Measurements from ENCODE around the gene ULBP3.
"Not testable (repeated sequence)": the region's sequence is repeated elsewhere in the genome, so short reads cannot be mapped to it uniquely, and the experiment has no call there.

Gene ULBP3

DNA sequence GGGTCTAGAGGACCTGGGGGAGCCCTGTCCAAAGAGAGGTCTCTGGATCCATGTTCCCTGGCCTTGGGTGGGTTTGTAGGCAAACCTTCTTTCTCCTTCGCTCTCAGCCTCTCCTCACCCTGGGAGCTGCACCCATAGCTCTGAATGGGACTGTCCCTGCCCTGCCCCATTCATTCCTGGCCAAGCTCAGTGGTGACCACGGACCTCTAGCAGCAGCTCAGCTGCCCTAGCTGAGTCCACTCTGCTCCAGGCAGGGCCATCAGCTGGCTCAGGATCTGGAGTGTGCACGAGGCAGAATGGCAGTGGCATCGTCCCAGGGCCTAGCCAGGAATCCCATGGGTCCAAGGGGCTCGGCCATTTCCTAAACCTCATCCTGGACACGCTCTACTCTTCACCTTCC lies 5.3 kb downstream of the ULBP3 start:
- no peak for DNase-seq (ENCODE audit: extremely low spot score)
- POLR2A ChIA-PET: no interaction called here
- TF ChIP-seq HDGF (IDR thresholded peaks at IDR 0.05; ENCODE audit: borderline replicate concordance): no peak
- CTCF ChIA-PET: interaction anchor here (0.6 kb wide), 1 partner anchor 273 kb away, joined by 3 read pairs; no protein-coding TSS in a partner anchor

DNA sequence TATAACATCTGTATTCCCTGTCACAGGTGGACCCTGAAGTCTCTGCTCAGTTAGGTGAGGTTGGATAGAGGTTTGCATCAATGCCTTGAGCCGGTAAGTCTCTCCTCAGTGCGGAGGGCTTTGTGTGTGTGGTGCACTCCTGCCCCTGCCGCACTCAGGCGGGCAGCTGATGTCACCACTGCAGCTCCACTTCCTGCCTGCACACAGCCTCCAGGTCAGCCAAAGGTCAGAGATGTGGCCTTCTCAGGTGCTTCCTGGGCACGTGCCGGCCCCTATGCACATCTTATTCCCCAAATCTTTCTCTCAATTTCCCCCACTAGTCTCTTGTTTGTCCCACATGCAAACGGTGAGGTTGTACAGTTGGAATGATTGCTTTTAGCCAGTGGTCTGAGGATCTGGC lies 8.9 kb downstream of the ULBP3 start:
- DNase-seq (ENCODE audit: extremely low spot score); POLR2A ChIA-PET; CTCF ChIA-PET: not testable (repeated sequence)

DNA sequence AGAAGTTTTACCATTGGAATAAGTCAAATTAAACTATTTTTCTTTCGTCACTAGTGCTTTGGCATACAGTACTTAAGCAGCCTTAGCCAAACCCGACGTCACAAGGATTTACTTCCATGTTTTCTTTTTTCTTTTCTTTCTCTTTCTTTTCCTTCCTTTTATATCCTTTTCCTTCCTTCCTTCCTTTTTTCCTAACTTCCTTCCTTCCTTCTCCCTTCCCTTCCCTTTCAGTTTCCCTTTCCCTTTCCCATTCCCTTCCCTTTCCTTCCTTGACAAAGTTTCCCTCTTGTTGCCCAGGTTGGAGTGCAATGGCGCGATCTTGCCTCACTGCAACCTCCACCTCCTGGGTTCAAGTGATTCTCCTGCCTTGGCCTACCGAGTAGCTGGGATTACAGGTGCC lies 9.9 kb downstream of the ULBP3 start:
- POLR2A ChIA-PET: no interaction called here
- no peak for DNase-seq (ENCODE audit: extremely low spot score)
- TF ChIP-seq SUZ12 (IDR thresholded peaks at IDR 0.05) (no peak), FOXM1 (IDR thresholded peaks at IDR 0.05; ENCODE audit: borderline replicate concordance) (no peak), NFRKB (IDR thresholded peaks at IDR 0.05) (no peak), FOXA1 (IDR thresholded peaks at IDR 0.05) (no peak), BHLHE40 (IDR thresholded peaks at IDR 0.05; ENCODE audit: borderline replicate concordance) (no peak), FOXK2 (IDR thresholded peaks at IDR 0.05) (no peak)
- CTCF ChIA-PET: no interaction called here

DNA sequence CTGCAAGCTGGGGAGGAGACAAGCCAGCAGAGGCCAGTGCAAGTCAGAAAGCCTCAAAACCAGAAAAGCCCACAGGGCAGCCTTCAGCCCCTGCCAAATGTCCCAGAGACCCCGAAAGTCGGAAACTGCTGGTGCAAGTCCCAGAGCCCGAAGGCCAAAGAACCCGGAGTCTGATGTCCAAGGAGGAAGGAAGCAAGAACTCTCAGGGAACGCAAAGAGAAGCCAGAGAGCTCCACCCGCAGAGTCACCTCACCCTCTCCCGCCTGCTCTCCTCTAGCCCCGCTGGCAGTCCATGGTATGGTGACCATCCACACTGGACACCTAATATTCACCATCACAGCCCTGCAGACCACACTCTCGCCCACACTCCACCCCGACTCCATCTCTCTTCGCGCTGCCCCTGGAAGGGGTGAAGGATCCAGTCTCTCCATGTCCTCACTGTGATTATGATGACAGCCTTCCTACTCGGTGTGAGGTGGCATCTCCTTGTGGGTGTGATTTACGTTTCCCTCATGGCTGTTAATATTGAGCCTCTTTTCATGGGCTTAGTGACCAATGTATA lies 10.6 kb downstream of the ULBP3 start:
- TF ChIP-seq SUZ12 (IDR thresholded peaks at IDR 0.05) (no peak), SP1 (IDR thresholded peaks at IDR 0.05) (no peak), FOXM1 (IDR thresholded peaks at IDR 0.05; ENCODE audit: borderline replicate concordance) (no peak), BHLHE40 (IDR thresholded peaks at IDR 0.05; ENCODE audit: borderline replicate concordance) (no peak), HDGF (IDR thresholded peaks at IDR 0.05; ENCODE audit: borderline replicate concordance) (no peak), ZNF384 (IDR thresholded peaks at IDR 0.05) (no peak), CTBP1 (IDR thresholded peaks at IDR 0.05; ENCODE audit: borderline replicate concordance) (no peak), FOXA1 (IDR thresholded peaks at IDR 0.05) (no peak), NFRKB (IDR thresholded peaks at IDR 0.05) (no peak)

DNA sequence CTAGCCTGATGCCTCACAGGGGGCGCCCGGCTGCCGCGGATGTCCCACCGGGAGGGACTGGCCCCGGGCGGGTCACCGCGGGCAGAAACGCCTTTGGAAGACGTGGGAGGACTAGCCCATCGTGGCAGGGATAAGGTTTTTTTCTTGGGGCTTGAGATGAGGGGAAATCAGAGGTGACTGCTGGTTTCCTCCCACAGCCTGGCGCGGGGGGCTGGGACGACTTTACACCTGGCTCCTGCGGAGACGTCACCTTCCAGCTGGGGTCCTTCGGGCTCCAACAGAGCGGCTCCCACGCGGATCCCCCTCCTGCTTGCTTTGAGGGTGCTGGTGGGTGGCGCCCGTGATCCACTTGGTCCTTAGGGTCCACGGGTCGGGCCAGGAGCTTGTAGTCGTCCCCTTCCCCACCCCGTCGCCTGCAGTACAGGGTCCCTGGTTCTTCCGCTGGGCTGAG lies 11.4 kb downstream of the ULBP3 start:
- TF ChIP-seq L3MBTL2 (conservative IDR thresholded peaks at IDR 0.05): no peak
- no peak for TF ChIP-seq SP1 (IDR thresholded peaks at IDR 0.05)
- no peak for TF ChIP-seq SUZ12 (IDR thresholded peaks at IDR 0.05)
- TF ChIP-seq TARDBP (IDR thresholded peaks at IDR 0.05): no peak
- no peak for TF ChIP-seq BHLHE40 (IDR thresholded peaks at IDR 0.05; ENCODE audit: borderline replicate concordance)
- TF ChIP-seq FOXA1 (IDR thresholded peaks at IDR 0.05): no peak
- no peak for TF ChIP-seq ELF4 (IDR thresholded peaks at IDR 0.05)
- TF ChIP-seq ZNF384 (IDR thresholded peaks at IDR 0.05): no peak
- no peak for TF ChIP-seq NFRKB (IDR thresholded peaks at IDR 0.05)
- no peak for TF ChIP-seq HDGF (IDR thresholded peaks at IDR 0.05; ENCODE audit: borderline replicate concordance)
- no peak for TF ChIP-seq ARNT (IDR thresholded peaks at IDR 0.05)
- TF ChIP-seq, protein P1, sequence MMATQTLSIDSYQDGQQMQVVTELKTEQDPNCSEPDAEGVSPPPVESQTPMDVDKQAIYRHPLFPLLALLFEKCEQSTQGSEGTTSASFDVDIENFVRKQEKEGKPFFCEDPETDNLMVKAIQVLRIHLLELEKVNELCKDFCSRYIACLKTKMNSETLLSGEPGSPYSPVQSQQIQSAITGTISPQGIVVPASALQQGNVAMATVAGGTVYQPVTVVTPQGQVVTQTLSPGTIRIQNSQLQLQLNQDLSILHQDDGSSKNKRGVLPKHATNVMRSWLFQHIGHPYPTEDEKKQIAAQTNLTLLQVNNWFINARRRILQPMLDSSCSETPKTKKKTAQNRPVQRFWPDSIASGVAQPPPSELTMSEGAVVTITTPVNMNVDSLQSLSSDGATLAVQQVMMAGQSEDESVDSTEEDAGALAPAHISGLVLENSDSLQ (IDR thresholded peaks at IDR 0.05): no peak
- TF ChIP-seq FOXK2 (IDR thresholded peaks at IDR 0.05): no peak
- TF ChIP-seq CTBP1 (IDR thresholded peaks at IDR 0.05; ENCODE audit: borderline replicate concordance): no peak
- TF ChIP-seq FOXM1 (IDR thresholded peaks at IDR 0.05; ENCODE audit: borderline replicate concordance): no peak
- no peak for TF ChIP-seq LEF1 (IDR thresholded peaks at IDR 0.05; ENCODE audit: borderline replicate concordance)
- POLR2A ChIA-PET: no interaction called here
- CTCF ChIA-PET: interaction anchor here (0.7 kb wide), 1 partner anchor 333 kb away, joined by 3 read pairs; no protein-coding TSS in a partner anchor
- DNase-seq (ENCODE audit: extremely low spot score): no peak

More for the DNA sequence above, 10.6 kb downstream of the ULBP3 start:
- POLR2A ChIA-PET: no interaction called here
- CTCF ChIA-PET: no interaction called here
- DNase-seq (ENCODE audit: extremely low spot score): no peak

DNA sequence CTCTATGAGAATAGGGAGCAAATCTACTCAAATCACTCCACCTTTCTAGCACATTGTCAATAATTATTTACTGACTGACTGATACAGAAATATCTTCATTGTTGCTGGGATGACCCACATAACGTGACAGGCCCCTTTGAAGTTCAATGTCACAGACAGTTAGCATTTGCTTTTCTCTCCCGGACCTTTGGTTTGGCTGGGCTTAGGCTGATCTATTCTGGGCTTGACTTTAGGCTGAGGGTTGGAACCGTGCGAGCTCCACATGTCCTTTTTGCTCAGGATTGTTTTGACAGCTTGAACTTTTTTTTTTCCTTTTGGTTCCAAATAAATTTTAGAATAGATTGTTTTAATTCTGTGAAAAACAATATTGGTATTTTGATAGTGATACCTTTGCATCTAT lies 12.0 kb downstream of the ULBP3 start:
- DNase-seq (ENCODE audit: extremely low spot score): no peak
- ChIA-PET CTCF (interaction anchor here (0.6 to 0.7 kb wide), 2 partner anchors 10 to 333 kb away, joined by 3 to 5 read pairs; no protein-coding TSS in a partner anchor), POLR2A (no interaction called here)
- no peak for TF ChIP-seq ZNF384 (IDR thresholded peaks at IDR 0.05)
- TF ChIP-seq FOXA1 (IDR thresholded peaks at IDR 0.05): no peak
- no peak for TF ChIP-seq ELF4 (IDR thresholded peaks at IDR 0.05)
- TF ChIP-seq SP1 (IDR thresholded peaks at IDR 0.05): no peak
- TF ChIP-seq, protein P1 (IDR thresholded peaks at IDR 0.05): no peak
- no peak for TF ChIP-seq CTBP1 (IDR thresholded peaks at IDR 0.05; ENCODE audit: borderline replicate concordance)
- no peak for TF ChIP-seq HDGF (IDR thresholded peaks at IDR 0.05; ENCODE audit: borderline replicate concordance)
- TF ChIP-seq ARNT (IDR thresholded peaks at IDR 0.05): no peak
- TF ChIP-seq FOXK2 (IDR thresholded peaks at IDR 0.05): no peak
- no peak for TF ChIP-seq L3MBTL2 (conservative IDR thresholded peaks at IDR 0.05)
- TF ChIP-seq TARDBP (IDR thresholded peaks at IDR 0.05): no peak
- no peak for TF ChIP-seq BHLHE40 (IDR thresholded peaks at IDR 0.05; ENCODE audit: borderline replicate concordance)
- no peak for TF ChIP-seq NFRKB (IDR thresholded peaks at IDR 0.05)

DNA sequence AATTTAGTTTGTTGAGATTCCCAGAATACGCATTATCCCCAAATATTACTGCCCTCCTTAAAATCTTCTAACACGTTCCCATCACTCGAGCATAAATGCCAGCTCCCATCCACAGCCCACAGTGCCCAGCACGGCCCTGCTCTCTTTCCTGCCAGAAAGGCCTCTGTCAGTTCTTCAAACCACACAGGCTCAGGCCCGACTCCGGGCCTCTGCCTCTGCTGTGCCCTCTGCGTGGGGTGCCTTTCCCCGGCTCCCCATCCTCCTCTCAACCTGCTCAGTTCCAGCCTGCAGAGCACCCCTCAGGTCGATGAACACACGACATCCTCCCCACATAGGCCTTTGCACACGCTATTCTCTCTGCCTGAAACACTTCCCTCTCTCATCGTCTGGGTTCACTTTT lies 12.8 kb downstream of the ULBP3 start:
- TF ChIP-seq, protein P1 (IDR thresholded peaks at IDR 0.05): no peak
- TF ChIP-seq L3MBTL2 (conservative IDR thresholded peaks at IDR 0.05): no peak
- TF ChIP-seq ZNF384 (IDR thresholded peaks at IDR 0.05): no peak
- no peak for TF ChIP-seq LEF1 (IDR thresholded peaks at IDR 0.05; ENCODE audit: borderline replicate concordance)
- no peak for TF ChIP-seq SP1 (IDR thresholded peaks at IDR 0.05)
- TF ChIP-seq CTBP1 (IDR thresholded peaks at IDR 0.05; ENCODE audit: borderline replicate concordance): no peak
- no peak for TF ChIP-seq ELF4 (IDR thresholded peaks at IDR 0.05)
- no peak for TF ChIP-seq TARDBP (IDR thresholded peaks at IDR 0.05)
- ChIA-PET CTCF (no interaction called here), POLR2A (no interaction called here)
- DNase-seq (ENCODE audit: extremely low spot score): no peak

Measured in HEK293T (cell line).